Nucleus accumbens (tissue), 56 donors: ENCODE measurements around the gene ATG16L1.

Source experiments
- DNase-seq, 56 donors: peaks; one replicate each; lab custom pipeline; 2025; lab: John Stamatoyannopoulos, UW

Gene ATG16L1

GRCh38 chr2:233251306-233252116 is at the start of gene ATG16L1:
Gene ATG16L1 (plus strand): TSS chr2:233251673. CDS start chr2:233251828, 155 bp downstream.
- DNase-seq: peak; percentile 37 to 98 (median 93)

DNA sequence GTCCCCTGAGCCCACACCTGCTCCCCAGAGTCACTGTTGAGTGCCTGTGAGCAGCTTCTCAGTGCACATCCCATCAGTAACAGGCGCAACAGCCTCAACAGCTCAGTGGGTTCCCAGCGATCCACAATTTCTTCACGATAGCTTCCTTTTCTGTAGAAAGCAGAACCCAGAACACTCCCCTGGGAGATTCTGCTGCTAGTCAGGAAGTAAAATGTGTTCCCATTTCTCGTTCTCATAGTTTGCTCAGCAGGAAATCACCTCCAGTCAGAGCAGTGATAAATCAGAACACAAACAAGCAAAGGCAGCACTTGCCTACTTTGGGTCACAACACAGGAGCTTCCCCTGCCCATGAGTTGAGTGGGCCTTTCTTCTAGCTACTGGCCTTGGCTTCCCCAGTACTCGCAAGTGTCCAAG is 48.9 kb upstream of the ATG16L1 start:
- DNase-seq: no peak

GRCh38 chr2:233203060-233203459 is 48.4 kb upstream of the ATG16L1 start:
- no peak for DNase-seq

- no peak for DNase-seq
These were observed 47.1 kb upstream of the ATG16L1 start for GRCh38 chr2:233204286-233204936.

DNA sequence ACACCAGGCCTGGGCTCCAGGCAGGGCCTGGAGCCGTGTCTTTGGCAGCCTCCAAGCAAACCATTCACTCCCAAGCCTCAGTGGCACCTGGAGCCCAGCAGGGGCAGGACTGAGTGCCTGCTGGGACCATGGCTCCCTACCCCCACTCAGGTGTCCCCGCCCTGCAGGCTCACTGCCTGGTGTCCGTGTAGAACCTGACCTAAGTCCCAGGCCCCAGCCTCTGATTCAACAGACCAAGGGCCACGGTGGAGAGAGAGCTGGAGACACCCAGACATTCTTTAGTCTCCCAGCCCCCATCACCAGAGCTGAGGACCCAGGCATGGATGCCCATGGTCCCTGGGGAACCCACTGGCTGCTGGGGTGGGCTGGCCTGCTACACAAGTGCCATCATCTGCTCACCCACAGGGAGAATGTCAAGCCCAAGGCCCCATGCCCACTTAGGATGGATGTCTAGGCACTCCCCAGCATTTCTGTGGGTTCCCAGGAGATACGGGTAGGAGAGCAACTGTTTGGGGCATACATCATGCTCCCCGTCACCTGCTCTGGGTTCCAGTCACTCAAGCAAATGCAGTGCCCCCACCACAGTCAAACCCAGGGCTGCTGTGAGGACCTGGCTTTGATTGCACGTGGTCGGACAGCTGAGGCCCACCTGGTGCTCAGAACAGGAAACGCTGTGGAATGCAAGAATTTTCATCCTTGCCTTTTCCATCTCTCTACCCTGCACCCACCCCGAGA is 42.9 kb upstream of the ATG16L1 start:
- no peak for DNase-seq

DNA sequence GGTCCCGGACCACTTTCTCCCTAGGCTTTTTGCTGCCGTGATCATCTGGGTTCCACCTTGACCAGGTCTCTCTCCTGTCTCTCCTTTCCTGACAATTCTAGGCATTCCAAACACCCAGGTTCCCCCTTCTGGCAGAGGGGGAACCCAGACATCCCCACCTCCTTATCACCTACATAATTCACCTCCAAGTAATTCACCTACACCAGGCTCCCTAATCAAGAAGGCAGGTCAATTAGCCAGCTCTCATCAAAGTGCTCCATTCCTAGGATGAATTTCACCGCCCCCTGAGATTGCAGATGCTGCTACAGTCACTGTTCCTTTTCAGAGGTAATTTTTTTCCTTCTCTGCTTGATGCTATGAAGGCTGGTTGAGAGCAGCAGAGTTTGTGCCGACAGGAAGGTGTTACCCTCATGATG is 42.3 kb upstream of the ATG16L1 start:
- peak in 6 of 56 donors; percentile 36 to 72 (median 64) for DNase-seq

GRCh38 chr2:233209533-233210171 is 41.8 kb upstream of the ATG16L1 start:
- DNase-seq: peak in 42 of 56 donors; percentile 14 to 88 (median 68)

- DNase-seq: no peak
These were observed 41.2 kb upstream of the ATG16L1 start for GRCh38 chr2:233210281-233210680.

DNA sequence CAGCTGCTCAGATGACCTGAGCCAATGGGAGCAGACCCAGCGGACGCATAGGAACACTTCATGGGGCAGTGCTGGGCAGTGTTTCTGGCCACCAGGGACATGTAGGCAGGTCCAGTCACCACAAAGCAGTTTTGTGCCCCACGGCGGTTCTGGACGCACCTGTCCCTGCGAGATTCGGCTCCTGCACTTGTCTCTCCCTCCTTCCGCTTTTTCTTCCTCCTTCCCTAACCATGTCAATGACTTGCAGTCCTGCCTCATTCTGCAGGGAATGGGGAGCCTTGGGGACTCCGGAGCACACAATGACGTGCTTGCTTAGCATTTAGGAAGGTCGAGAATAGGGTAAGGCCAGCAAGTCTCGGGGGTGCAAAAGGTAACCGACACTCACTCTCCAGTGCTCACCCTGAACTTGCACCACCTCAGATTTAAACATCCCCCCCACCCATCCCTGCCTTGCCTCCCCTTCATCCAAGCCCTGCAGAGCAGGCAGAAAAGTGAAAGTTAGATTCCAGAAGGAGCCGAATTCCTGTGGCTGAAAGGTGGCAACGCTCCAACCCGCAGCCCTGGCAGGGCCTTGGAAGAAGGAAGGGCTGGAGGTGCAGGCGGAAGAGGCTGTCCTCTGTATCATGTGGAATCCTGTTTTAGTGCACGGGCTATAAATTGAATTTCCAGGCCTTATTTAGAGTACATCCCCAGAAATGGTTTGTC is 40.5 kb upstream of the ATG16L1 start:
- peak in 13 of 56 donors; percentile 5 to 27 (median 14) for DNase-seq

GRCh38 chr2:233211548-233211895 is 40.0 kb upstream of the ATG16L1 start:
- DNase-seq: peak in 3 of 56 donors; percentile 6 to 30 (median 18)

- DNase-seq: no peak
These were observed 38.5 kb upstream of the ATG16L1 start for GRCh38 chr2:233213011-233213410.

DNA sequence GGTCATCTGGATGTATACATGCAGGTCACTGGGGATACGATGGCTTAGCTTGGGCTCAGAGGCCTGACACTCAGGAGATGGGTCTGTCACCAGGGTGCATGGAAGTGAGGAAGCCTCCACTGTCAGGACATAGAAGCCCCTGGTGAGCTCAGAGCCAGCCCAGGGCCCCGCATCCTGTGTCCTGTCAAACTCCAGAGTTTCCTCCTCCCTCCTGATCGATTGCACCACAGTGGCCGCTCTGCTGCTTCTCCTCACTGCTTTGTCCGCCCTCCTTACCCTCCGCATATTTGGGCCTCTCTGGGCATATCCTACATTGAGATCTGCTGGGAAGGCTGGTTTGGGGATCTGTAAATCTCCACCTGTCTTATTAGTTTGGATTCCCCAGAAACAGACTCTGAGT is 37.5 kb upstream of the ATG16L1 start:
- DNase-seq: no peak

DNA sequence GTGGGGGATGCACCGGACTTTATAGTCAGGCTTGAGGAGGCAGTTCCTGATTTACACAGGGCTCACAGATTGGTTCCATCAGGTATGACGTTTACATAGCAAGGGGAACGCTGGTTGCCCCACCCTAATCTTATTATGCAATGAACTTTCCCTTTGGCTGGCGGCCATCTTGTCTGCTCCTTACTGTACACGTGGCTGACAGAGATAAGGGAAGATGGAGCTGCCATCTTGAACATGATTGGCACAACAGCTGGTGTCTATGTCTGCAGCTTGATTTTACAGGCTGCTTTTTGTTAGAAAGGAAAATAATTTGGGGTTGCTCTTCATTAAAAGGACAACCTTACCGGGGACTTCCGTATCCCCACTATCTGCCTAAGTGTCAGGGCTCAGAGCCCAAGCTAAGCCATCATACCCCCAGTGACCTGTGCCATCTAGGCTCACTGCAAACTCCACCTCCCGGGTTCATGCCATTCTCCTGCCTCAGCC is 33.5 kb upstream of the ATG16L1 start:
- no peak for DNase-seq

DNA sequence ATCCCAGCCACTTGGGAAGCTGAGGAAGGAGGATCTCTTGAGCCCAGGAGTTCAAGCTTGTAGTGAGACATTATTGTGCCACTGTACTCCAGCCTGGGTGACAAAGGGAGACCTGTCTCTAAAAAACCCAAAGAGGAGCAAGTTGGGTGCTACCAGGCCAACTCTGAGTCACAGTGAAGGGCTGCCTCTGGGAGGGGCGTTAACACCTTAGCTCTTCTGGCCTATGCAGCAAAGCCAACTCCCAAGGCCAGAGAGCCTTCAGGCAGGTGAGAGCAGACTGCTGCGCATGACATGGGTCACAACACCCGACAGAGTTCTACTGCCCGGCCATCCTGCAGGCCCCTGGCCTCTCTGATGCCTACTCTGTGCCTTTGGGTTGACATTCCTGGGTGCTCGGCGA is 32.6 kb upstream of the ATG16L1 start:
- no peak for DNase-seq

- DNase-seq: no peak
These were observed 31.6 kb upstream of the ATG16L1 start for GRCh38 chr2:233219848-233220247.

DNA sequence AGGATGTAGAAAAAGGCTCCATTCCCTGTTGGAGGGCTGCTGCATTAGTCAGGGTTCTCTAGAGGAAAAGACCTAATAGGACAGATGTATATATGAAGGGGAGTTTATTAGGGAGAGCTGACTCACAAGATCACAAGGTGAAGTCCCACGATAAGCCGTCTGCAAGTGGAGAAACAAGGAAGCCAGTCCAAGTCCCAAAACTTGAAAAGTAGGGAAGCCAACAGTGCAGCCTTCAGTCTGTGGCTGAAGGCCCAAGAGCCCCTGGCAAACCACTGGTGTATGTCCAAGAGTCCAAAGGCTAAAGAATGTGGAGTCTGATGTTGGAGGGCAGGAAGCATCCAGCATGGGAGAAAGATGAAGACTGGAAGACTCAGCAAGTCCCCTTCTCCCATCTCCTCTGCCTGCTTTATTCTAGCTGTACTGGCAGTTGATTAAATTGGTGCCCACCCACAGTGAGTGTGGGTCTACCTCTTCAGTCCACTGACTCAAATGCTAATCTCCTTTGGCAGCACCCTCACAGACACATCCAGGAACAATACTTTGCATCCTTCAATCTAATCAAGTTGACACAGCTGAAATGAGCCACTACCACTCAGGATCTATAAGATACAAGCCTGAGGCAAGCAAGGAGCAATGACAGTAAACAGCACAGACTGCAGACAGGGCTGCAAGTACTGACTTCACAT is 30.0 kb upstream of the ATG16L1 start:
- DNase-seq: no peak

GRCh38 chr2:233223059-233223894 is 28.2 kb upstream of the ATG16L1 start:
- DNase-seq: no peak
